Measurements from ENCODE around the gene CPSF4.
"Not testable (repeated sequence)": the region's sequence is repeated elsewhere in the genome, so short reads cannot be mapped to it uniquely, and the experiment has no call there.

CPSF4 gene

DNA sequence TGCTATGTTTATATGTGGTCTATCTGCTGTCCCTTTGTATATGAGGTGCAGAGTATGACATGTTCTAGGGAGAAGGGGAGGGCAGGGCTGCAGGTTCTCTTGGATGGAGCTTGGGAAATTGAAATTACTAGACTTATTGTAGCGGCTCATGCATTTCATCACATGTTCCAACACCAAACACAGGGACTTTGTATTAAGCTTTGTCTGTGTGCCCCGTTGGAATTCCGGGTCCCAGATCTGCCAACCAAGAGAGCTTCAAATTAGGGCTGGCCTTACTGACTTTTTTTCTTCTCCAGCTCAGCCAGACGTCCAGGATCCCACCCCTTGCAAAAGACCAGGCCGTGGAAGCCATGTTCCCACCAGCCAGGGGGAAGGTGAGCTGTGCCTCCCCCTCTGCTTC is 37.4 kb downstream of the CPSF4 start:
- Mint-ChIP-seq H3K9me3 (ENCODE audit: low read depth) (no peaks in the 10 kb centered on the region), H3K4me3 (no peak overlapping the region), H3K27me3 (no peaks in the 10 kb centered on the region), H3K4me1 (ENCODE audit: low read depth) (peaks cover 36% of the 10 kb centered on the region), H3K36me3 (peaks cover 5% of the 10 kb centered on the region), H3K27ac (no peak overlapping the region)

DNA sequence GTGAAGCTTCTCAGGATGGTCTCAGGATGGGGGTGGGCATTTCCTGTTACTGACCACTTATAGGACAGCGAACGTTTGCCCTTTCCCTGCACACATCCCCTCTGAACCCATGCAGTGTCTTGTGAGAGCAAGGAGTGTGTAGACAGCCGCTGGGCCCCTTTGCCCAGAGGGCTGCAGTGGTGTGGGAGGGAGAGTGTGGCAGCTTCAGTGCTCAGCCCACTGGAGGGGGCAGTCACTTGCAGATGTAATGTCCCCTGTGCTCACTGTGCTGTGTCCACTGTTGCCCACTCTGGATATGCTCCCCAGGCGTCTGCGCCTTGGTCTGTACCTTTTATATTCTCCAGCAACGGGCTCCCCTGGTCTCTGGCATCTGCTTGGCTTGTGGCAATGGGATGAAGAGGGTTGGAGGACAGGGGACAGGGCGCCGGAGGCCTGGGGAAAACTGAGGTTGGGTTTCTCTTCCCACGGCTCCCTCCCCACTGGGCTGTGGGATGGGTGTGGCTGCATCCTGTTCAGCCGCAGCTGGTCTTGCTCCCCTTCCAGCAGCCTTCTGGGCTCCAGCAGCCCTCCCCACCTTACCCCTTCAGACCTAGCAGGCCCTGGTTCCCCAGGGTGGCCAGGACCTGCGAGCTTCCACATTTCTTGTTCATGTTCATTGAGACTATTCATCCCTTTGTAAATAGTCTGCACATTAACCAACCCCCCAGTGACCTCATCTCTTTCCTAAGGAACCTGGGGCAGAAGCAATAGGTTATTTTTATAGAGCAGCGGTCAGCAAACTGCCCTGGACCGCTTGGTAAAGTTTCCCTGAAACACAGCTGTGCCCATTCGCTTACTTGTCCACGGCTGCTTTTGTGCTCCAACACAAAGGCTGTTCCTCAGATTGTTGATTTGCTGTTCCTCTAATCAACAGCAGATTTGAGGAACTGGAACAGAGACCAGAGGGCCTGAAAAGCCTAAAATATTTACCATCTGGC is 40.0 kb downstream of the CPSF4 start:
- Mint-ChIP-seq H3K36me3 (peaks cover 3% of the 10 kb centered on the region), H3K4me3 (no peak overlapping the region), H3K9me3 (ENCODE audit: low read depth) (no peaks in the 10 kb centered on the region)

DNA sequence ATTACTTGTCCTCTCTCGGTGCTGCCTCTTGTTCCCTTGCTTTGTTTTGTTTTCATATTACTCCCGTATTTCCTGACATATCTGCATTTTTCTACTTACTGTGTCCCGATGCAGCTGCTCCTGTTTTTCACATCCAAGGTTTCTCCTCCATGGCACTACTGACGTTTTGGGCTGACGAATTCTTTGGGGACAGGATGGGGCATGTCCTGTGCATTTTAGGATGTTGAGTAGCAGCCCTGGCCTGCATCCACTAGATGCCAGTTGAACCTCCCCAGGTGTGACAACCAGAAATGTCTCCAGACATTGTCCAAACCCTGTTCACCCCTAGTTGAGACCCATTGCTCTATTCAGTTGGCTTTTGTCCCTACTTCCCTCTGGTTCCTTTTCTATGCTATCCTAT is 46.4 kb downstream of the CPSF4 start:
- Mint-ChIP-seq H3K4me3 (no peak overlapping the region), H3K9me3 (ENCODE audit: low read depth) (no peaks in the 10 kb centered on the region), H3K4me1 (ENCODE audit: low read depth) (peaks cover 2% of the 10 kb centered on the region), H3K36me3 (peaks cover 10% of the 10 kb centered on the region), H3K27me3 (no peaks in the 10 kb centered on the region), H3K27ac (peak overlapping the region; percentile 55)

More for the DNA sequence above, 40.0 kb downstream of the CPSF4 start:
- Mint-ChIP-seq H3K4me1 (ENCODE audit: low read depth) (peaks cover 22% of the 10 kb centered on the region), H3K27ac (no peak overlapping the region), H3K27me3 (no peaks in the 10 kb centered on the region)

DNA sequence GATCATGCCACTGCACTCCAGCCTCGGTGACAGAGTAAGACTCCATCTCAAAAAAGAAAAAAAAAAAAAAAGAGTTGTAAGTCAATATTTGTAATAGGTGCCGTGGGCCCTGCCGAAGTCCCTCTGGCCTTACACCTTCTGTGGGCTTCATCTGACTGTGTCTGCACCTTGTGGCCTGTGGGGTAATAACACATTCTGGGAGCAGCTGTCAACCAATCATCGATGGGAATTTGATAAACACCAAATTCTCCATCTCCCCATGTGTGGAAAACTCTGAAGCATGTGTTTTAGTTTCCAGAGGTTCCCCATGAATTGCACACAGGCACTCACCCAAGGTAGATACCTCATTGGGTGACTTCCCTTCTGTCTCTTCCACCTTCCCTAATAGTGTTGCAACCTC is 50.5 kb downstream of the CPSF4 start:
- H3K9me3 Mint-ChIP-seq (ENCODE audit: low read depth) = peaks cover 8% of the 10 kb centered on the region
- peaks cover 26% of the 10 kb centered on the region for H3K36me3 Mint-ChIP-seq
- peak overlapping the region; percentile 11 for H3K27ac Mint-ChIP-seq
- peaks cover 2% of the 10 kb centered on the region for H3K4me1 Mint-ChIP-seq (ENCODE audit: low read depth)
- no peaks in the 10 kb centered on the region for H3K27me3 Mint-ChIP-seq
- no peak overlapping the region for H3K4me3 Mint-ChIP-seq

DNA sequence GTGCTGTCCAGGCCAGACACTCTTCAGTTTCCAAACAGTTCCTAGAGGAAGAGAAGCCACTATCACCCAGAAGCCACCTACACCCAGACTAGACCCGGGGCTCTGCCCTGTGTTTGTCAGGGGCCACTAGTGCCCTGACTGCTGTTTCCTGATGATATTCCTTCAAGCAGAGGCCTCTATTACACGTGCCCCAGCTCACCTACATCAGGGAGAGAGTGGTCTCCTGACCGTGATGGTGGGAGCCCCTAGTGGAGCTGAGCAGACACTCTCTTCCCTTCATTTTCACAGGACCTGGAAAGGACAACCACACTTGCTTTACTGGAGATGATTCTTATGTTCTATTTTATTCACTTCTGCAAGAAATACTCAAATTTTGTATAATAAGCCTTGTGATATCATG is 52.1 kb downstream of the CPSF4 start:
- H3K27ac Mint-ChIP-seq = peak overlapping the region; percentile 28
- peaks cover 8% of the 10 kb centered on the region for H3K9me3 Mint-ChIP-seq (ENCODE audit: low read depth)
- peaks cover 24% of the 10 kb centered on the region for H3K36me3 Mint-ChIP-seq
- H3K27me3 Mint-ChIP-seq = no peaks in the 10 kb centered on the region
- peaks cover 2% of the 10 kb centered on the region for H3K4me1 Mint-ChIP-seq (ENCODE audit: low read depth)
- H3K4me3 Mint-ChIP-seq = no peak overlapping the region

DNA sequence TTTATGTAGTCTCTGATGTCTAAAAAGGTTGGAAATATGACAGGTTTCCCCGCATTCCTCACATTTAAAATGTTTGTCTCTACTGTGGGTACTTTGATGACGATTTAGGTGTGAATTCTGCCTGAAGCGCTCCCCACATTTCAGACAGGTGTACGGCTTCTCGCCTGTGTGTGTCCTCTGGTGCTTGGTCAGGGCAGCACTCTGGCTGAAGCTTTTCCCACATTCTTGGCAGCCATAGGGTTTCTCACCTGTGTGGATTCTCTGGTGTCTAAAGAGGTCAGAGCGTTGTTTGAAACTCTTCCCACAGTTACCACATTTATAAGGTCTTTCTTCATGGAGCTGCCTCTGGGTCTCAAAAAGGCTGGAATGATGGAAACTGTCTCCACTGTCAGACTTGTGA is 55.1 kb downstream of the CPSF4 start:
- H3K27ac Mint-ChIP-seq = no peak overlapping the region
- peaks cover 30% of the 10 kb centered on the region for H3K36me3 Mint-ChIP-seq
- H3K9me3 Mint-ChIP-seq (ENCODE audit: low read depth) = peaks cover 8% of the 10 kb centered on the region
- peaks cover 18% of the 10 kb centered on the region for H3K4me1 Mint-ChIP-seq (ENCODE audit: low read depth)
- H3K4me3 Mint-ChIP-seq = no peak overlapping the region
- H3K27me3 Mint-ChIP-seq = no peaks in the 10 kb centered on the region

DNA sequence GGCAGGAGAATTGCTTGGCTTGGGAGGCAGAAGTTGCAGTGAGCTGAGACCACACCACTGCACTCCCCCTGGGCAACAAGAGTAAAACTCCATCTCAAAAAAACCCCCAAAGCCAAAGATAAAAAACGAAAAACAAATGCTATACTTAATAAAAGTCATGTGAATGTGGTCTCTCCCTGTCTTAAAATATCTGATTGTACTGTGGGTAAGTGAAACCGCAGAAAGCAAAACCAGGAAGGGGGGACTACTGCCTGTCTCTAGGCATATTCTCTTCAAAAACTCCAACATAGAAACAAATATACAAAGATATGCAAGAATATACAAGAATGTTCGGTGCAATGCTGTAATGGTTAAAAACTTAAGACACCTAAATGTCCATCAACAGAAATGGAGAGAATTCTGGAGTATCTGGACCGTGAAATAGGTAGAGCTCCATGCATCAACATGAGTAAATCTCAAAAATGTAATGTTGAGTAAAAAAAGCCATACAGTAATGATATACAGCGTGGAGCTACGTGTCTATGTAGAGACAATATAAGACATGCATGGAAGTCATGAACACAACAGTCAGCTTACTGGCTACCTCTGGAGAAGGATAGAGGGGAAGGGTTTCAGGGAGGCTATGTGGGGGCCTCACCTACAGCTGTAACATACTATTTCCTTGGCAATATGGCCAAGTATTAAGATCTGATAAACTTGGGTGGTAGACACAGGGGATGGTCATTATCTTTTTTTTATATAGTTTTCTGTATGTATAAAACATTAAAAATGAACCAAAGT is 59.2 kb downstream of the CPSF4 start:
- peaks cover 20% of the 10 kb centered on the region for H3K36me3 Mint-ChIP-seq

DNA sequence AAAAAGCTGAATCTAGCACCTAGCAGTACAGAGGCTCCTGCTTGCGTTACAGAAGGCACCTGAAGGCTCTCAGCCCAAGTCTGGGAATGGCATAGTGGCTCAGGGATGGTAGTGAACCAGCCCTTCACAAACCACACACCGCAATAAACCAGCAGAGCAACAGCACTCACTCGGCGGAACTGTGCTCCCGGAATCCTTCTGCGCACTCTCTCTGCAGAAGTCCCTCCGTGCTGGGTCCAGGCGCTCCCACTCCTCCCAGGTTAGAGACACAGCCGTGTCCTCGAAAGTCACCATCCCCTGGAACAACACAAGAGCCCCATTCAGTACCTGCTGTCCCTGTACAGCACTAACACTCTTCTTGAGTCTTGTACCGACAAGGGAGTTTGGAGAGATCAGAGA is 59.8 kb downstream of the CPSF4 start:
- Mint-ChIP-seq H3K4me3 (peak overlapping the region; percentile 99), H3K36me3 (peaks cover 17% of the 10 kb centered on the region), H3K27ac (peak overlapping the region; percentile 99), H3K27me3 (no peaks in the 10 kb centered on the region), H3K9me3 (ENCODE audit: low read depth) (peaks cover 7% of the 10 kb centered on the region), H3K4me1 (ENCODE audit: low read depth) (peaks cover 27% of the 10 kb centered on the region)

More for the DNA sequence above, 59.2 kb downstream of the CPSF4 start:
- no peaks in the 10 kb centered on the region for H3K27me3 Mint-ChIP-seq
- H3K4me3 Mint-ChIP-seq = peak overlapping the region; percentile 99
- peak overlapping the region; percentile 69 for H3K27ac Mint-ChIP-seq
- peaks cover 27% of the 10 kb centered on the region for H3K4me1 Mint-ChIP-seq (ENCODE audit: low read depth)
- H3K9me3 Mint-ChIP-seq (ENCODE audit: low read depth) = peaks cover 8% of the 10 kb centered on the region

DNA sequence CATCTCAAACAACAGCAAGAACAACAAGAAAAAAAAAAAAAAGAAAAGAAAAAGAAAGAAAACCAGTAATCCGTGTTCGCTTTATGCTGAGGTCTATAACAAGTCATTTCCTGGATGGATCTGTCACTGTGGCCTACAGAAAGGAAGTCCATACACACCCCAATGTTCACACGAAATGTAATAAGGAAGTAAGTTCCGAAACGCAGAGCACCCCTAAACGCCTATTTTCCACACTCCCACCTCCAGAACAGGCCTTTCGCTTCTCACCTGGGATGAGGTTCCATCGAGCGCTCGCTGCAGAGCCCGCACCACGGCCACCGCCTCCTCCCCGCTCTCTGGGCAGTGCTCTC is 60.6 kb downstream of the CPSF4 start:
- Mint-ChIP-seq H3K9me3 (ENCODE audit: low read depth) (no peaks in the 10 kb centered on the region), H3K27me3 (no peaks in the 10 kb centered on the region), H3K4me1 (ENCODE audit: low read depth) (peaks cover 27% of the 10 kb centered on the region), H3K36me3 (peaks cover 9% of the 10 kb centered on the region), H3K4me3 (peak overlapping the region; percentile 99), H3K27ac (peak overlapping the region; percentile 99)

DNA sequence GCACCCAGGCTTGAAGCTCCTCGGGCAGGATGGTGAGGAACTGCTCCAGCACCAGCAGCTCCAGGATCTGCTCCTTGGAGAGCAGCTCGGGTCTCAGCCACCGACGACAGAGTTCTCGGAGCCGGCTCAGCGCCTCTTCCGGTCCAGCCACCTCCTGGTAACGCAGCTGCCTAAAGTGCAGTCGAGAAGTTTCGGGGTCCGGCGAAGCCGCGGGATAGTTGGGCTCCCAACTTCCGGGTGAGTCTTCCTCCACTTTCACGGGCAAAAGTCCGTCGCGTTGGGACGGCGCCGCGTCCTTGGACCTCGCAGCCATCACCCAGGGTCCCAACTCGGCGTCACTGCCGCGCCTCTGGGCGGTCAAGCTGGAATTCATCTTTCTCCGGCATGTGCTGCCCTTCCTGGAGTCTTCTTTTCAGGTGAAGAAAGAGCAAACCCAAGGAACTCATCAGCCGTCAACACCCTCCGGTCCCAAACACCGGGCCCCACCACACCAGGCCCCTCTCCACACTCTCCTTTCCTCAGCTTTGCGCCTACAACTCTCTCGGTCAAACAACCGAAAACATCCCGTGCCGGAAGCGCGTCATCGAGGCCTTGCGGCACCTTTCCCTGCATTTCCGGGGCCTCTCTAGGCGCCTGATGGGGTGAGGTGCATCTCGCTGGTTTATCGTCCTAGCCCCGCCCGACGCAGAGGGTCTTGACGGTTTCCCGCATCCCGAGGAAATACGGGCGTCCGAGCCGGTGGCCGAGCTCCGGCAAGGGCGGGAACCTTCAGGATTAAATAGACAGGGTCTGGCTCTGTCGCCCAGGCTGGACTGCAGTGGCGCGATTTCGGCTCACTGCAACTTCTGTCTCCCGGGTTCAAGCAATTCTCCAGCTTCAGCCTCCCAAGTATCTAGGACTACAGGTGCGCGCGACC is 61.2 kb downstream of the CPSF4 start, which contains the start of gene ZNF394:
ZNF394 (minus strand) TSS at position 561 of the 916 bp plus-strand sequence; CDS start at position 373, 188 bp downstream.
- Mint-ChIP-seq H3K27me3 (no peaks in the 10 kb centered on the region), H3K4me1 (ENCODE audit: low read depth) (peaks cover 27% of the 10 kb centered on the region), H3K4me3 (peak within 1 kb of the TSS; percentile 99), H3K9me3 (ENCODE audit: low read depth) (no peaks in the 10 kb centered on the region), H3K36me3 (peaks cover 8% of the 10 kb centered on the region), H3K27ac (peak within 1 kb of the TSS; percentile 99)

DNA sequence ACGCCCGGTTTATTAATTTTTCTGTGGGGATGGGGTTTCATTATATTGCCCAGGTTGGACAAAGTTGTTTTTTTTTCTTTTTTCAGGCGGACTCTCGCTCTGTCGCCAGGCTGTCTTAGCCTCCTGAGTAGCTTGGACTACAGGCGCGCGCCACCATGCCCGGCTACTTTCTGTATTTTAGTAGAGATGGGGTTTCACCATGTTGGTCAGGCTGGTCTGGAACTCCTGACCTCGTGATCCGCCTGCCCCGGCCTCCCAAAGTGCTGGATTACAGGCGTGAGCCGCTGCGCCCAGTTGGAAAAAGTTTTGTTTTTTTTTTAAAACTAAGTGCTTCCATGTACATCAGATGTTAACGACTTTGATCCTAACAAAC is 61.9 kb downstream of the CPSF4 start:
- Mint-ChIP-seq H3K27ac (peak overlapping the region; percentile 99), H3K36me3 (peaks cover 8% of the 10 kb centered on the region), H3K4me3 (peak overlapping the region; percentile 99), H3K4me1 (ENCODE audit: low read depth) (peaks cover 30% of the 10 kb centered on the region), H3K27me3 (no peaks in the 10 kb centered on the region), H3K9me3 (ENCODE audit: low read depth) (no peaks in the 10 kb centered on the region)

DNA sequence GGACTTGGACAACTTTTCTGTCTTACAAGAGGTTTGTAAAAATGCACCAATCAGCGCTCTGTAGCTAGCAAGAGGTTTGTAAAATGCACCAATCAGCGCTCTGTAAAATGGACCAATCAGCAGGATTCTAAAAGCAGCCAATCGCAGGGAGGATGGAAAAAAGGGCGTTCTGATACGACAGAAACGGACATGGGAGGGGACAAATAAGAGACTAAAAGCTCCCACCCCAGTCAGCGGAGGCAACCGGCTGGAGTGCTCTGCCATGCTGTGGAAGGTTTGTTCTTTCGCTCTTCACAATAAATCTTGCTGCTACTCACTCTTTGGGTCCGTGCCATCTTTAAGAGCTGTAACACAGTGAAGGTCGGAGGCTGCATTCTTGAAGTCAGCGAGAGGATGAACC is 62.5 kb downstream of the CPSF4 start:
- not testable (repeated sequence) for H3K27ac Mint-ChIP-seq; H3K36me3 Mint-ChIP-seq; H3K9me3 Mint-ChIP-seq (ENCODE audit: low read depth); H3K27me3 Mint-ChIP-seq
- Mint-ChIP-seq H3K4me1 (ENCODE audit: low read depth) (peaks cover 33% of the 10 kb centered on the region), H3K4me3 (peak overlapping the region; percentile 99)

DNA sequence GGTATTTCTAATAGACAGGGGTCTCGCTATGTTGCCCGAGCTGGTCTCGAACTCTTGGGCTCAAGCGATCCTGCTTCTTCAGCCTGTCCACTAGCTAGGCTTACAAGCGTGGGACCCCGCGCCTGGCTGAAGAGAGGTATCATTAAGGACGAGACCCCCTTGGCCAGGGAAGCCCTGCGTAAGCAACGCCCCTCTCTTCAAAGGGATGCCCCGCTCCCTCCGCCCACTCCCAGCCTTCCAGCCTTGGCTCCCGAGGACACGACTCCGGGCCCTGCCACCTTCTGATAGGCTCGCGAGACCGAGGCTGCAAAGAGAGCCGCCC is 65.5 kb downstream of the CPSF4 start:
- H3K9me3 Mint-ChIP-seq (ENCODE audit: low read depth) = no peaks in the 10 kb centered on the region
- H3K27ac Mint-ChIP-seq = peak overlapping the region; percentile 100
- H3K4me1 Mint-ChIP-seq (ENCODE audit: low read depth) = peaks cover 28% of the 10 kb centered on the region
- H3K27me3 Mint-ChIP-seq = no peaks in the 10 kb centered on the region
- peak overlapping the region; percentile 100 for H3K4me3 Mint-ChIP-seq
- H3K36me3 Mint-ChIP-seq = peaks cover 3% of the 10 kb centered on the region

DNA sequence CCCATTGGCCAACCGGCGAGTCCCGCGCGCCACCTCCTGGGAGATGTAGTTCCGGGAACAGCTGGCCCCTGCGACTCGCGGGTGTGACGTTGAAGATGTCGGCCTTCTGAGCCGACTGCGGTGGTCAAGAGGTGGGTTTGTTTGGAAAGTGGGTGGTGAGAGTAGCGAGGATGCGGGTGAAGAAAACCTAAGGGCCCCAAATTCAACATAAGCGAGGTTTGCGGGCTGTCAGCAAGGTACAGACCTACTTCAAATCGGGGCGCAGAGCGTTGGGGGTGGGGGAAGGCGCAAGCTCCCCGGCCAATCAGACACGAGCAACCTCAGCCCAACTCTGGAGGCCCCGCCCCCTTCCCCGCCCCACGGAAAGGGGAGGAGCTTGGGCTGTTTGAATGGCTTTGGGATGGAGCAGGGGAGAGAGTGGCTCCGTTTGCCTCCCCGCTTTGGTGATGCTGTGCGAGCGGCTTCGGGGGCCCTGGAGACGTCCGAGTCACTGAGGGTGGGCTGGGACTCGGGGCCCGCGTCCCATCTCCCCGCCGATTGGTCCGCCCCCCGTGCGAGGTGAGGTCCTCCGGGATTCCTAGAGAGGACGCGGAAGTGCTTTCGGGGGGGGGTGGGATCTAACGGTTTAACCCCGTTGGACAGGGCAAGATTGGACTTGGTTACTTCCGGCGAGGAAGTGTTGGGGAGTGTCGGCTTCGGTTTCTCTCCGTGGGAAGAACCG is 66.0 kb downstream of the CPSF4 start, which contains the start of gene ZKSCAN5:
ZKSCAN5 (plus strand) TSS at position 60 of the 721 bp plus-strand sequence. CDS start 1,383 bp downstream, outside the sequence.
- no peaks in the 10 kb centered on the region for H3K9me3 Mint-ChIP-seq (ENCODE audit: low read depth)
- peak within 1 kb of the TSS; percentile 100 for H3K4me3 Mint-ChIP-seq
- H3K36me3 Mint-ChIP-seq = peaks cover 3% of the 10 kb centered on the region
- no peaks in the 10 kb centered on the region for H3K27me3 Mint-ChIP-seq
- H3K4me1 Mint-ChIP-seq (ENCODE audit: low read depth) = peaks cover 26% of the 10 kb centered on the region
- H3K27ac Mint-ChIP-seq = peak within 1 kb of the TSS; percentile 100

Data from activated naive CD8-positive, alpha-beta T cell (primary cell).